Rectal smooth muscle tissue (tissue), 1 donor: ENCODE measurements around the gene IDH3G.

Experiments
- H3K27ac ChIP-seq: one replicate; pipeline ENCODE4 v1.7.0; 2013; ENCODE audit warnings: low read depth, low read length, inconsistent platforms
- H3K27me3 ChIP-seq: one replicate; pipeline ENCODE4 v1.7.0; 2013; ENCODE audit warnings: low read length; ENCODE audit not compliant: control insufficient read depth, insufficient read depth
- H3K36me3 ChIP-seq: one replicate; pipeline ENCODE4 v1.7.0; 2013; ENCODE audit warnings: low read length; ENCODE audit not compliant: control insufficient read depth, insufficient read depth
- H3K4me1 ChIP-seq: one replicate; pipeline ENCODE4 v1.7.0; 2013; ENCODE audit warnings: low read length; ENCODE audit not compliant: control insufficient read depth, insufficient read depth
- H3K4me3 ChIP-seq: one replicate; pipeline ENCODE4 v1.7.0; 2013; ENCODE audit warnings: low read length
- H3K9ac ChIP-seq: one replicate; pipeline ENCODE4 v1.7.0; 2013; ENCODE audit warnings: low read length

IDH3G gene

GRCh38 chrX:153806999-153807575 is 12.9 kb upstream of the IDH3G start:
- no peak overlapping the region for H3K9ac ChIP-seq

GRCh38 chrX:153805436-153805835 is 11.3 kb upstream of the IDH3G start:
- Histone ChIP-seq H3K4me1 (no peaks in the 10 kb centered on the region), H3K27me3 (peaks cover 9% of the 10 kb centered on the region), H3K4me3 (no peak overlapping the region), H3K27ac (no peak overlapping the region), H3K36me3 (no peaks in the 10 kb centered on the region), H3K9ac (no peak overlapping the region)

More at GRCh38 chrX:153806999-153807575, 12.9 kb upstream of the IDH3G start:
- H3K4me1 ChIP-seq, result no peaks in the 10 kb centered on the region
- H3K27me3 ChIP-seq, result peaks cover 9% of the 10 kb centered on the region
- H3K36me3 ChIP-seq, result no peaks in the 10 kb centered on the region
- no peak overlapping the region for H3K4me3 ChIP-seq
- no peak overlapping the region for H3K27ac ChIP-seq

DNA sequence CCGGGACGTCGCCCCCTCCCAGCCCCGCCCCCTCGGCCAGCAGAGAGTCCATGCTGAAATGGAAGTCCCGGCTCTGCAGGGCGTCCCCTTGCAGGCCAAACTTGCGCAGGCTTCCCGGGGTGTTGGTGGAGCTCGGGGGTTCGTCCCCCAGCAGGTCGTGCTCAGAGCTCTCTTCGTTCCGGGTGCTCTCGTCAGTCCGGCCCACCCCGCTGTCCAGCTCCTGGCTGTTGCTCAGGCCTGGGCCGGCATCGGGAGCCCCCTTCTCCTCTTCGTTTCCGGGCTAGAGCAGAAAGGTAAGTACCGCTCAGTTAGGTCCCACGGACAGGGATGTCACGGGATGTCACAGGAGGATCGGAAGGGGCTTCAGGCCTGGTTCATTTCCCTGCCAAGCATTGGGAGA is 10.4 kb upstream of the IDH3G start:
- no peak overlapping the region for H3K27ac ChIP-seq
- no peaks in the 10 kb centered on the region for H3K36me3 ChIP-seq
- no peak overlapping the region for H3K9ac ChIP-seq
- H3K4me3 ChIP-seq, result no peak overlapping the region
- peaks cover 1% of the 10 kb centered on the region for H3K27me3 ChIP-seq
- no peaks in the 10 kb centered on the region for H3K4me1 ChIP-seq

- Histone ChIP-seq H3K27ac (no peak overlapping the region), H3K27me3 (no peaks in the 10 kb centered on the region), H3K36me3 (no peaks in the 10 kb centered on the region), H3K9ac (no peak overlapping the region), H3K4me3 (no peak overlapping the region), H3K4me1 (no peaks in the 10 kb centered on the region)
Measured at GRCh38 chrX:153804100-153804595, 10.0 kb upstream of the IDH3G start.

GRCh38 chrX:153803211-153804099 is 9.3 kb upstream of the IDH3G start:
- Histone ChIP-seq H3K36me3 (peaks cover 2% of the 10 kb centered on the region), H3K27ac (no peak overlapping the region), H3K27me3 (no peaks in the 10 kb centered on the region), H3K9ac (no peak overlapping the region), H3K4me1 (no peaks in the 10 kb centered on the region), H3K4me3 (no peak overlapping the region)

DNA sequence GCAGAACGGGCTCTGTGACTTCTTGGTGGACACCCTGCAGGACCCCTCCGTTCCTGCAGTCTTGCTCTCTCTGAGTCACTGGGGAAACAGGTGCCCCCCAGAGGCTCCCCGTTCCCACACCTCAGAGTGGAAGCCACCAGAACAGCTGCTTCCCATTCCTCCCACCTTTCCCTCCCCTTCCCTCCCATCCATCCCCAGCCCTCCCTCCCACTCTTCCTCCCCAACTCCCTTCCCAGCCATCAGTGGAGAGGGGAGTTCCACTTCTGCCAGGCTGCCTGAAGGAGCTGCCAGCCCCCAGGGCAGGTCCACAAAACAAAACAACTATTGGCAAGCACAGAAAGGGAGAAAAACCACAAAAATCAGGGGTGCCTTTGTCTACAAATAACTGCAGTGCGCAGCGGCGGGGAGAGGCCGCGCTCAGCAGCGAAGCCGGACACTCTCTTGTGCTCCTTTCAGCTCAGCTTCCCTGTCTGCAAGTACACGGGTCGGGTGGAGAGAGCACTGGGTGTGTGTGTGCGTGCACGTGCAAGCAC is 8.4 kb upstream of the IDH3G start:
- H3K27me3 ChIP-seq, result no peaks in the 10 kb centered on the region
- no peak overlapping the region for H3K9ac ChIP-seq
- no peaks in the 10 kb centered on the region for H3K4me1 ChIP-seq
- H3K36me3 ChIP-seq, result peaks cover 2% of the 10 kb centered on the region
- no peak overlapping the region for H3K4me3 ChIP-seq
- H3K27ac ChIP-seq, result no peak overlapping the region

DNA sequence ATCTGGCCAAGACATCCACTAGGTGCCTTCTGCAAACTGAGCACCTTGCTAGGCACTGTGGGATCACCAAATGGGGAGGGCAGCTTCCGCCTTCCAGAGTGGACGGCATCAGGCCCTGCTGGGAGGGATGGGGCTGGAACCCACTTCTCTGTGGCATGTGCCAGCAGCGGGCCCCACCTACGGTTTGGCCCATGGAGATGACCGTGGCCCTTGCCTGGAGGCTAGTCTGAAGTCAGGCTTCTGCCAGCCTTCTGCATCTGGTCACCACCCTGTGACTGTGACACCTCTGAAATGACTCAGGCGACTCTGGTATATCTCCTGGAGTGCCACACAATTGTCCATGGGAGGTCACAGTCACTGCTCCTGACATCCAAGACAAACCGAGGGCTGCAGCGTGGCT is 7.5 kb upstream of the IDH3G start:
- no peaks in the 10 kb centered on the region for H3K27me3 ChIP-seq
- no peak overlapping the region for H3K9ac ChIP-seq
- peaks cover 2% of the 10 kb centered on the region for H3K36me3 ChIP-seq
- H3K4me1 ChIP-seq, result no peaks in the 10 kb centered on the region
- H3K4me3 ChIP-seq, result no peak overlapping the region
- no peak overlapping the region for H3K27ac ChIP-seq

DNA sequence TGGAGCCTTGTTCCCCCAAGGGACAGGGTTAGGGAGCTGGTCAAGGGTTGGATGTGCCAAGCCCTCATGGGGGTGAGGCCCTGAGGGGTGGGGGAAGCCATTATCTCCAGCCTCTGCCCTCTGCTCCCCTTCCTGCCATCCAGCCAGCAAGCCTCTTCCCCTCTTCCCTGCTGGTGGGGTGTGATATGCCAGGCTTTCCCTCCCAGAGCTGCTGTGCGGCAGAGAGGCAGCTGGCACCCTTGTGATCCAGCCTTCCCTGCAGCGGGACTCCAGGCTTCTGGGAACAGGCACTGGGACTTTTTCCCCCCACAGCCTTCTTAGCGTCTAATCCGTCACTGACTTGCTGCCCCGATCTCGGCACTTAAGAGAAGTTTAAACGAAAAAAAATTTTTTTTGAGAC is 6.6 kb upstream of the IDH3G start:
- Histone ChIP-seq H3K27me3 (no peaks in the 10 kb centered on the region), H3K27ac (no peak overlapping the region), H3K4me3 (no peak overlapping the region), H3K4me1 (no peaks in the 10 kb centered on the region), H3K36me3 (peaks cover 2% of the 10 kb centered on the region), H3K9ac (no peak overlapping the region)

DNA sequence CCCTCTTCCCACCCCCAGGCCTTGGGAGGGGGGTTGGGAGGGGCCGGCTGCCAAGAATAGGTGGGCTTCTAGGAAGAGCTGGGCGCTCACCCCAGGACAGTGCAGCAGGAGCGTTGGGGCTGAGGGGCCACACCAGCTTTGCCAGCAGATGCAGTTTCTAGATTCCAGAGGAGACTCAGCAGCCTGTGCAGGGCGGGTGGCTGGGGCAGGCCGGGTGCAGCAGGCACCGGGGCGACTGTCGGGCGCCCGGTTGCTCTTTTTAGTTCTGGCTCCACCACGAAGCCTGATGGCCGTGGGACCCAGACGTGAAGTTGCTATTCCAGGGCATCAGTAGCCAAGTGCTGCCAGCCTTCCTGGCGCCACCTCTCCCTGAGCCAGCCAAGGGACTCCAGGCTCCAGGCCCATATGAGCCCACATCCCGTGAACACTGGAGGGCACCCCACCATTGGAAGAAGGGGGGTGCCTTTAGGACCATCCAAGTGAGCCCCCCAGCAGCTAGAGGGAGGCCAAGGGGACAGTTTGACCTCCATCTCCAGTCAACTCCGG is 6.1 kb upstream of the IDH3G start:
- no peak overlapping the region for H3K27ac ChIP-seq
- no peaks in the 10 kb centered on the region for H3K27me3 ChIP-seq
- peaks cover 2% of the 10 kb centered on the region for H3K36me3 ChIP-seq
- H3K4me3 ChIP-seq, result no peak overlapping the region
- H3K9ac ChIP-seq, result no peak overlapping the region
- peaks cover 4% of the 10 kb centered on the region for H3K4me1 ChIP-seq

DNA sequence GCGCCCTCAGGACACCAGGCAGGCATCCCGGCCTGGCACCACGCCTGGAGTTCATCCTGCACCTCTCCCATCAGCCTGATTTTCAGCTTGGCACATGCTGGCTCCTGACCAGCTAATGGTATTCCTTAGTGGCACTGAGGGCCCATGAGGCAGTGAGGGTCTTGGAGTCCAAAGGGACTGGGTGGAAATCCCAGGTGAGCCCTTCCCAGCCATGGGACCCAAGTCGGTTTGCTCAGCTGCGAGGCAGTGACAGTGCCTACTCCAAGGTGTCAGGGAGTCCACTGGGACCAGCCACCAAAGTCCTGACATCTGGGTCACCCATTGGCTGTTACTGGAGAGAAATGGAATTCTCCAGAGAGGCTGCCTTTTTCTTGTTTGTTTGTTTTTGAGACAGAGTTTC is 5.2 kb upstream of the IDH3G start:
- Histone ChIP-seq H3K36me3 (peaks cover 2% of the 10 kb centered on the region), H3K4me3 (no peak overlapping the region), H3K27ac (no peak overlapping the region), H3K4me1 (peaks cover 5% of the 10 kb centered on the region), H3K9ac (no peak overlapping the region), H3K27me3 (no peaks in the 10 kb centered on the region)

GRCh38 chrX:153797415-153798015 is 3.3 kb upstream of the IDH3G start:
- H3K9ac ChIP-seq, result no peak overlapping the region
- peaks cover 13% of the 10 kb centered on the region for H3K4me1 ChIP-seq
- H3K4me3 ChIP-seq, result no peak overlapping the region
- H3K27me3 ChIP-seq, result peaks cover 6% of the 10 kb centered on the region
- peaks cover 2% of the 10 kb centered on the region for H3K36me3 ChIP-seq
- no peak overlapping the region for H3K27ac ChIP-seq
